ENCODE results near the gene ATAD5. TPM values are rescaled to one million over a fixed set of nuclear protein-coding genes. Genes with fewer than 3 reads are reported as not detected.
"Not testable (repeated sequence)": the region's sequence is repeated elsewhere in the genome, so short reads cannot be mapped to it uniquely, and the experiment has no call there.

Gene ATAD5
- polyA plus RNA-seq, 1 of the 3 experiments (the other 2 are of a cell fraction) = 0.66 TPM

GRCh38 chr17:30929081-30929633 lies 97.4 kb downstream of the ATAD5 start:
- Histone ChIP-seq H3F3A (replicated peaks; ENCODE audit: insufficient read depth) (peaks cover 3% of the 10 kb centered on the region), H3K36me3 (replicated peaks in 1 of 2; ENCODE audit: control insufficient read depth in 1 of 2, insufficient read depth in 2 of 2, low read length in 1 of 2) (no peaks in the 10 kb centered on the region), H3K9me3 (no peaks in the 10 kb centered on the region), H3K9me2 (no peaks in the 10 kb centered on the region), H3K4me2 (no peak overlapping the region), H4K20me1 (ENCODE audit: insufficient read depth) (no peaks in the 10 kb centered on the region), H3K27me3 (ENCODE audit: insufficient read depth) (peaks cover 11% of the 10 kb centered on the region; the same call in 1 of the 2 replicates), H3K27ac (ENCODE audit: low read depth in 2 of 2, low read length in 1 of 2) (no peak overlapping the region), H3K4me1 (ENCODE audit: control insufficient read depth in 1 of 2, insufficient read depth in 2 of 2, low read depth in 1 of 2, low read length in 1 of 2) (no peaks in the 10 kb centered on the region), H3K9ac (no peak overlapping the region), H3K4me3 (ENCODE audit: low read depth in 2 of 2, low read length in 1 of 2) (no peak overlapping the region), H2AFZ (ENCODE audit: low read depth) (no peak overlapping the region), H3K79me2 (ENCODE audit: insufficient read depth) (no peaks in the 10 kb centered on the region)
- TF ChIP-seq JUND (IDR thresholded peaks at IDR 0.05) (no peak), IRF3 (IDR thresholded peaks at IDR 0.05; ENCODE audit: low read depth, low read length) (no peak), PBX3 (IDR thresholded peaks at IDR 0.05) (no peak), EZH2phosphoT487 (IDR thresholded peaks at IDR 0.05; ENCODE audit: borderline replicate concordance, low read depth) (no peak), ELF1 (IDR thresholded peaks at IDR 0.05) (no peak), FOXJ3 (CRISPR knock-in tag; IDR thresholded peaks at IDR 0.05) (no peak), GATA2 (CRISPR knock-in tag; IDR thresholded peaks at IDR 0.05) (no peak), SIN3A (IDR thresholded peaks at IDR 0.05; ENCODE audit: borderline replicate concordance, low read depth, low read length) (no peak), RCOR1 (IDR thresholded peaks at IDR 0.05; ENCODE audit: low read length) (no peak), CTCF (IDR thresholded peaks at IDR 0.05) (no peak), USF2 (IDR thresholded peaks at IDR 0.05; ENCODE audit: borderline replicate concordance, low read depth, low read length) (no peak), FOSL2 (IDR thresholded peaks at IDR 0.05; ENCODE audit: borderline replicate concordance, low read depth) (no peak), TAF1 (IDR thresholded peaks at IDR 0.05; ENCODE audit: borderline replicate concordance, low read depth, low read length) (no peak), USF1 (IDR thresholded peaks at IDR 0.05; ENCODE audit: borderline replicate concordance, low read depth) (no peak), NRF1 (IDR thresholded peaks at IDR 0.05; ENCODE audit: low read depth, low read length) (no peak), MXI1 (IDR thresholded peaks at IDR 0.05; ENCODE audit: low read depth, low read length) (no peak), RAD21 (IDR thresholded peaks at IDR 0.05; ENCODE audit: low read length) (no peak)
- DNase-seq = no peak
- ChIA-PET CTCF (no interaction called here), POLR2A (no interaction called here)
- 82% methylated on average over 6 of the region's 8 CpGs for WGBS (ENCODE audit: low lambda C conversion rate)

- H3K4me3 ChIP-seq (ENCODE audit: low read depth in 2 of 2, low read length in 1 of 2); POLR2A ChIA-PET; H3K36me3 ChIP-seq (replicated peaks in 1 of 2; ENCODE audit: control insufficient read depth in 1 of 2, insufficient read depth in 2 of 2, low read length in 1 of 2); H3K27me3 ChIP-seq (ENCODE audit: insufficient read depth); H3K4me1 ChIP-seq (ENCODE audit: control insufficient read depth in 1 of 2, insufficient read depth in 2 of 2, low read depth in 1 of 2, low read length in 1 of 2); DNase-seq; H3K27ac ChIP-seq (ENCODE audit: low read depth in 2 of 2, low read length in 1 of 2); H4K20me1 ChIP-seq (ENCODE audit: insufficient read depth); H3K9ac ChIP-seq; H2AFZ ChIP-seq (ENCODE audit: low read depth); H3K79me2 ChIP-seq (ENCODE audit: insufficient read depth); H3K9me3 ChIP-seq; H3K9me2 ChIP-seq; H3K4me2 ChIP-seq; H3F3A ChIP-seq (replicated peaks; ENCODE audit: insufficient read depth): not testable (repeated sequence)
- 75% methylated on average over 3 of the region's 3 CpGs for WGBS (ENCODE audit: low lambda C conversion rate)
- CTCF ChIA-PET = interaction anchor here (0.6 kb wide), 1 partner anchor 439 kb away, joined by 3 read pairs; no protein-coding TSS in a partner anchor
These were observed 98.1 kb downstream of the ATAD5 start for GRCh38 chr17:30929861-30930260.

Measured in SK-N-SH (cell line).